Colonic mucosa (tissue), 4 donors: ENCODE measurements around the gene RALGPS1. TPM values are rescaled to one million over a fixed set of nuclear protein-coding genes. Genes with fewer than 3 reads are reported as not detected.

Experiments used
- DNase-seq: peaks from one replicate; pipeline ENCODE4 v3.0.0-alpha.2; 2020
- H3K27ac ChIP-seq: fragments of 200-600 bp; one replicate; pipeline ENCODE4 v1.8.0; 2021
- H3K27me3 ChIP-seq: fragments of 200-600 bp; one replicate; pipeline ENCODE4 v1.8.0; 2021
- H3K36me3 ChIP-seq: fragments of 200-600 bp; one replicate; pipeline ENCODE4 v1.8.0; 2021
- H3K4me1 ChIP-seq: fragments of 200-600 bp; one replicate; pipeline ENCODE4 v1.8.0; 2021; ENCODE audit warnings: mild to moderate bottlenecking
- H3K4me3 ChIP-seq: fragments of 200-600 bp; one replicate; pipeline ENCODE4 v1.8.0; 2021
- H3K9ac ChIP-seq, 2 donors: one replicate each; pipeline ENCODE4 v1.7.0; 2013; ENCODE audit warnings: control low read depth in 2 of 2, low read depth in 2 of 2, low read length in 2 of 2
- H3K9me3 ChIP-seq: fragments of 200-600 bp; one replicate; pipeline ENCODE4 v1.8.0; 2021
- CTCF ChIP-seq: fragments of 200-600 bp; IDR thresholded peaks from one replicate; pipeline ENCODE4 v1.8.0; 2022; ENCODE audit warnings: antibody characterized with exemption, mild to moderate bottlenecking
- intact Hi-C: fragments of 100-400 bp; cut with DNase I; formaldehyde crosslinking; loops from one replicate; pipeline ENCODE4 v1.14.1; 2022
- total RNA-seq, 2 donors: library from RNA; stranded (reverse); fragmentation: NEBNext Ultra II Directional in 1 of 2; extraction: Animal tissue kit (Norgen Biotek cat#: 25700) in 1 of 2; gene quantifications; one replicate each; pipeline ENCODE4 v1.2.1, GENCODE V29; 2021
- donor health status: healthy.
- donor health status: DM: no; HTN: no; CAD: no.
- donor health status: DM: no; HTN: no; CAD: no.

RALGPS1 gene
- total RNA-seq, 2 donors from 2014 or later = 22.6 to 27.2 TPM

GRCh38 chr9:127036437-127036836 is 121.9 kb downstream of the RALGPS1 start:
- Histone ChIP-seq H3K4me3 (no peak overlapping the region), H3K27me3 (no peaks in the 10 kb centered on the region), H3K9me3 (no peaks in the 10 kb centered on the region), H3K27ac (peak overlapping the region; percentile 19), H3K9ac (no peak overlapping the region), H3K36me3 (no peaks in the 10 kb centered on the region), H3K4me1 (no peaks in the 10 kb centered on the region)
- DNase-seq = no peak
- no peak for TF ChIP-seq CTCF
- intact Hi-C loops = no loop called here

GRCh38 chr9:127038531-127038930 is 123.9 kb downstream of the RALGPS1 start:
- Histone ChIP-seq H3K4me3 (no peak overlapping the region), H3K27ac (no peak overlapping the region)

GRCh38 chr9:127039492-127039891 is 124.9 kb downstream of the RALGPS1 start:
- no peak for TF ChIP-seq CTCF
- intact Hi-C loops = no loop called here
- Histone ChIP-seq H3K27me3 (no peaks in the 10 kb centered on the region), H3K27ac (no peak overlapping the region), H3K4me3 (no peak overlapping the region), H3K9ac (no peak overlapping the region), H3K36me3 (no peaks in the 10 kb centered on the region), H3K4me1 (no peaks in the 10 kb centered on the region), H3K9me3 (no peaks in the 10 kb centered on the region)
- DNase-seq = no peak

More at GRCh38 chr9:127038531-127038930, 123.9 kb downstream of the RALGPS1 start:
- no peak for TF ChIP-seq CTCF
- DNase-seq = no peak
- Histone ChIP-seq H3K9me3 (no peaks in the 10 kb centered on the region), H3K4me1 (no peaks in the 10 kb centered on the region), H3K9ac (no peak overlapping the region), H3K36me3 (no peaks in the 10 kb centered on the region), H3K27me3 (no peaks in the 10 kb centered on the region)
- intact Hi-C loops = no loop called here

GRCh38 chr9:127045148-127045547 is 130.6 kb downstream of the RALGPS1 start:
- no peak for DNase-seq
- intact Hi-C loops = no loop called here
- no peak for TF ChIP-seq CTCF

GRCh38 chr9:127047971-127048370 is 133.4 kb downstream of the RALGPS1 start:
- Histone ChIP-seq H3K36me3 (no peaks in the 10 kb centered on the region), H3K4me3 (no peak overlapping the region), H3K9ac (no peak overlapping the region), H3K9me3 (no peaks in the 10 kb centered on the region), H3K4me1 (no peaks in the 10 kb centered on the region), H3K27ac (no peak overlapping the region), H3K27me3 (no peaks in the 10 kb centered on the region)
- intact Hi-C loops = no loop called here
- no peak for DNase-seq
- TF ChIP-seq CTCF = no peak

More at GRCh38 chr9:127045148-127045547, 130.6 kb downstream of the RALGPS1 start:
- no peaks in the 10 kb centered on the region for H3K27me3 ChIP-seq
- no peak overlapping the region for H3K4me3 ChIP-seq
- no peaks in the 10 kb centered on the region for H3K36me3 ChIP-seq
- H3K9me3 ChIP-seq = no peaks in the 10 kb centered on the region
- H3K27ac ChIP-seq = no peak overlapping the region
- no peak overlapping the region for H3K9ac ChIP-seq
- no peaks in the 10 kb centered on the region for H3K4me1 ChIP-seq
